ENCODE measurements around the gene TBC1D10A. TPM values are rescaled to one million over a fixed set of nuclear protein-coding genes. Genes with fewer than 3 reads are reported as not detected.

The TBC1D10A gene
- total RNA-seq, 1 donor from 2014 or later: 7.9 TPM

- Mint-ChIP-seq H3K9me3 (ENCODE audit: unreplicated experiment) (no peaks in the 10 kb centered on the region), H3K27ac (ENCODE audit: unreplicated experiment) (no peak overlapping the region), H3K27me3 (ENCODE audit: unreplicated experiment) (peaks cover 1% of the 10 kb centered on the region), H3K36me3 (ENCODE audit: low read depth, unreplicated experiment) (peaks cover 3% of the 10 kb centered on the region), H3K4me1 (ENCODE audit: unreplicated experiment) (peaks cover 2% of the 10 kb centered on the region), H3K4me3 (ENCODE audit: unreplicated experiment) (no peak overlapping the region)
- no peak for TF ChIP-seq CTCF (IDR thresholded peaks at IDR 0.05; ENCODE audit: unreplicated experiment)
- DNase-seq (ENCODE audit: low spot score): no peak
These were observed 40.9 kb downstream of the TBC1D10A start for GRCh38 chr22:30285846-30286200.

- no peak for TF ChIP-seq CTCF (IDR thresholded peaks at IDR 0.05; ENCODE audit: unreplicated experiment)
- Mint-ChIP-seq H3K36me3 (ENCODE audit: low read depth, unreplicated experiment) (peaks cover 3% of the 10 kb centered on the region), H3K9me3 (ENCODE audit: unreplicated experiment) (no peaks in the 10 kb centered on the region), H3K27ac (ENCODE audit: unreplicated experiment) (no peak overlapping the region), H3K4me1 (ENCODE audit: unreplicated experiment) (peaks cover 2% of the 10 kb centered on the region), H3K27me3 (ENCODE audit: unreplicated experiment) (peaks cover 1% of the 10 kb centered on the region), H3K4me3 (ENCODE audit: unreplicated experiment) (peak overlapping the region; percentile 56)
- no peak for DNase-seq (ENCODE audit: low spot score)
These were observed 41.4 kb downstream of the TBC1D10A start for GRCh38 chr22:30285176-30285845.

- no peak for DNase-seq (ENCODE audit: low spot score)
- Mint-ChIP-seq H3K9me3 (ENCODE audit: unreplicated experiment) (no peaks in the 10 kb centered on the region), H3K4me3 (ENCODE audit: unreplicated experiment) (peak overlapping the region; percentile 56), H3K4me1 (ENCODE audit: unreplicated experiment) (no peaks in the 10 kb centered on the region), H3K27ac (ENCODE audit: unreplicated experiment) (no peak overlapping the region), H3K27me3 (ENCODE audit: unreplicated experiment) (peaks cover 1% of the 10 kb centered on the region), H3K36me3 (ENCODE audit: low read depth, unreplicated experiment) (peaks cover 3% of the 10 kb centered on the region)
- no peak for TF ChIP-seq CTCF (IDR thresholded peaks at IDR 0.05; ENCODE audit: unreplicated experiment)
These were observed 42.1 kb downstream of the TBC1D10A start for GRCh38 chr22:30284666-30285065.

- no peaks in the 10 kb centered on the region for H3K4me1 Mint-ChIP-seq (ENCODE audit: unreplicated experiment)
- H3K4me3 Mint-ChIP-seq (ENCODE audit: unreplicated experiment): no peak overlapping the region
- H3K27me3 Mint-ChIP-seq (ENCODE audit: unreplicated experiment): peaks cover 2% of the 10 kb centered on the region
- TF ChIP-seq CTCF (IDR thresholded peaks at IDR 0.05; ENCODE audit: unreplicated experiment): no peak
- no peak overlapping the region for H3K27ac Mint-ChIP-seq (ENCODE audit: unreplicated experiment)
- no peak for DNase-seq (ENCODE audit: low spot score)
- peaks cover 3% of the 10 kb centered on the region for H3K36me3 Mint-ChIP-seq (ENCODE audit: low read depth, unreplicated experiment)
- no peaks in the 10 kb centered on the region for H3K9me3 Mint-ChIP-seq (ENCODE audit: unreplicated experiment)
These were observed 42.6 kb downstream of the TBC1D10A start for GRCh38 chr22:30284172-30284571.

- Mint-ChIP-seq H3K9me3 (ENCODE audit: unreplicated experiment) (no peaks in the 10 kb centered on the region), H3K27me3 (ENCODE audit: unreplicated experiment) (peaks cover 4% of the 10 kb centered on the region), H3K4me1 (ENCODE audit: unreplicated experiment) (peaks cover 4% of the 10 kb centered on the region), H3K36me3 (ENCODE audit: low read depth, unreplicated experiment) (peaks cover 3% of the 10 kb centered on the region), H3K4me3 (ENCODE audit: unreplicated experiment) (no peak overlapping the region), H3K27ac (ENCODE audit: unreplicated experiment) (no peak overlapping the region)
- DNase-seq (ENCODE audit: low spot score): no peak
- TF ChIP-seq CTCF (IDR thresholded peaks at IDR 0.05; ENCODE audit: unreplicated experiment): no peak
These were observed 43.4 kb downstream of the TBC1D10A start for GRCh38 chr22:30283342-30283741.

All from endothelial cell (in vitro differentiated cells).